ENCODE data around the gene NCAM1. TPM values are rescaled to one million over a fixed set of nuclear protein-coding genes. Genes with fewer than 3 reads are reported as not detected.
"Not testable (repeated sequence)": the region's sequence is repeated elsewhere in the genome, so short reads cannot be mapped to it uniquely, and the experiment has no call there.

Gene NCAM1
- total RNA-seq, 3 donors from 2014 or later = 3.6 to 17.9 (median 6.1) TPM

GRCh38 chr11:113293936-113294335 lies 332.7 kb downstream of the NCAM1 start:
- no peak for TF ChIP-seq POLR2AphosphoS5 (IDR thresholded peaks at IDR 0.05)
- TF ChIP-seq POLR2A (IDR thresholded peaks at IDR 0.05) = no peak
- no peaks in the 10 kb centered on the region for H3K27me3 ChIP-seq
- H3K9me3 ChIP-seq = no peaks in the 10 kb centered on the region
- no peaks in the 10 kb centered on the region for H3K4me1 ChIP-seq
- DNase-seq (ENCODE audit: low spot score in 2 of 2) = no peak
- no peaks in the 10 kb centered on the region for H3K36me3 ChIP-seq
- intact Hi-C loops (cut with DNase I; ENCODE audit: low total_unique reads) = no loop called here
- no peak overlapping the region for H3K27ac ChIP-seq
- H3K4me3 ChIP-seq = no peak overlapping the region

GRCh38 chr11:113295993-113296392 lies 334.8 kb downstream of the NCAM1 start:
- H3K36me3 ChIP-seq = no peaks in the 10 kb centered on the region
- H3K27ac ChIP-seq = no peak overlapping the region
- no peaks in the 10 kb centered on the region for H3K4me1 ChIP-seq
- no peaks in the 10 kb centered on the region for H3K9me3 ChIP-seq
- no peak for DNase-seq (ENCODE audit: low spot score in 2 of 2)
- intact Hi-C loops (cut with DNase I; ENCODE audit: low total_unique reads) = no loop called here
- TF ChIP-seq POLR2AphosphoS5 (IDR thresholded peaks at IDR 0.05) (no peak), POLR2A (IDR thresholded peaks at IDR 0.05) (no peak), CTCF (IDR thresholded peaks at IDR 0.05) (no peak)
- H3K27me3 ChIP-seq = no peaks in the 10 kb centered on the region
- H3K4me3 ChIP-seq = no peak overlapping the region

GRCh38 chr11:113296447-113297205 lies 335.4 kb downstream of the NCAM1 start:
- no peak overlapping the region for H3K4me3 ChIP-seq
- intact Hi-C loops (cut with DNase I; ENCODE audit: low total_unique reads) = no loop called here
- no peaks in the 10 kb centered on the region for H3K4me1 ChIP-seq
- H3K9me3 ChIP-seq = no peaks in the 10 kb centered on the region
- no peak overlapping the region for H3K27ac ChIP-seq
- DNase-seq (ENCODE audit: low spot score in 2 of 2) = no peak
- TF ChIP-seq POLR2AphosphoS5 (IDR thresholded peaks at IDR 0.05) (no peak), POLR2A (IDR thresholded peaks at IDR 0.05) (no peak), CTCF (IDR thresholded peaks at IDR 0.05) (no peak)
- H3K27me3 ChIP-seq = no peaks in the 10 kb centered on the region
- H3K36me3 ChIP-seq = no peaks in the 10 kb centered on the region

- not testable (repeated sequence) for H3K27ac ChIP-seq
These were observed 337.3 kb downstream of the NCAM1 start for GRCh38 chr11:113298496-113298895.

GRCh38 chr11:113304916-113305315 lies 343.7 kb downstream of the NCAM1 start:
- no peaks in the 10 kb centered on the region for H3K36me3 ChIP-seq
- H3K27me3 ChIP-seq = no peaks in the 10 kb centered on the region
- H3K27ac ChIP-seq = no peak overlapping the region
- TF ChIP-seq CTCF (IDR thresholded peaks at IDR 0.05) = no peak
- no peak for TF ChIP-seq POLR2A (IDR thresholded peaks at IDR 0.05)
- no peak for TF ChIP-seq POLR2AphosphoS5 (IDR thresholded peaks at IDR 0.05)
- no peak for DNase-seq (ENCODE audit: low spot score in 2 of 2)
- no peaks in the 10 kb centered on the region for H3K4me1 ChIP-seq
- H3K4me3 ChIP-seq = no peak overlapping the region
- intact Hi-C loops (cut with DNase I; ENCODE audit: low total_unique reads) = no loop called here
- no peaks in the 10 kb centered on the region for H3K9me3 ChIP-seq

More at GRCh38 chr11:113298496-113298895, 337.3 kb downstream of the NCAM1 start:
- H3K36me3 ChIP-seq; H3K4me3 ChIP-seq; H3K9me3 ChIP-seq; H3K27me3 ChIP-seq; intact Hi-C loops (cut with DNase I; ENCODE audit: low total_unique reads); H3K4me1 ChIP-seq; DNase-seq (ENCODE audit: low spot score in 2 of 2): not testable (repeated sequence)

GRCh38 chr11:113305440-113306336 lies 344.5 kb downstream of the NCAM1 start:
- no peak overlapping the region for H3K27ac ChIP-seq
- no peaks in the 10 kb centered on the region for H3K4me1 ChIP-seq
- no peaks in the 10 kb centered on the region for H3K27me3 ChIP-seq
- no peaks in the 10 kb centered on the region for H3K36me3 ChIP-seq
- DNase-seq (ENCODE audit: low spot score in 2 of 2) = peak; percentile 63 to 71
- no peaks in the 10 kb centered on the region for H3K9me3 ChIP-seq
- intact Hi-C loops (cut with DNase I; ENCODE audit: low total_unique reads) = no loop called here
- no peak overlapping the region for H3K4me3 ChIP-seq
- TF ChIP-seq CTCF (IDR thresholded peaks at IDR 0.05) (peak; percentile 49 to 95 (median 94)), POLR2AphosphoS5 (IDR thresholded peaks at IDR 0.05) (peak in 1 of 3 donors; percentile 39), POLR2A (IDR thresholded peaks at IDR 0.05) (no peak)
